ENCODE data around the gene ROCK2. TPM values are rescaled to one million over a fixed set of nuclear protein-coding genes. Genes with fewer than 3 reads are reported as not detected.

The ROCK2 gene
- total and polyA plus RNA-seq, 9 of the 15 experiments (the other 6 are each of a cell fraction or from before 2014, with no cell fraction given): 4.9 to 30.6 (median 14.3) TPM

DNA sequence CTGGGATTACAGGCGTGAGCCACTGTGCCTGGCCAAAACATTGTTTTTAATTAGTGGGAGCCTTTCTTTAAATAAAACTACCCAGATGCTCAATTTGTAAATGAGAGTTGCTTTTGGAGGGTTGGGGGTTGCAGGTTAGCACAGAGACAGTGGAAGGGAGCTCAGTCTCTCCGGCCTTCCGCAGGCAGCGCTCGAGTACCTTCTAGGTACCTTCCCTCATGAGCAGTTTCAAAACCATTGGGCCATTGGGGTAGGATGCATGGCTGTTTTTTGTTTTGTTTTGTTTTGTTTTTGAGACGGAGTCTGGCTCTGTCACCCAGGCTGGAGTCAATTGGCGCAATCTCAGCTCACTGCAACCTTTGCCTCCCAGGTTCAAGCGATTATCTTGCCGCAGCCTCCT is 170.2 kb downstream of the ROCK2 start:
- H3K4me2 ChIP-seq (ENCODE audit: insufficient read depth, low read length): no peak overlapping the region
- no peaks in the 10 kb centered on the region for H4K20me1 ChIP-seq (replicated peaks; ENCODE audit: control insufficient read depth, insufficient read depth, low read length)
- ATAC-seq (no peak), DNase-seq (ENCODE audit: extremely low read depth in 1 of 4, low spot score in 3 of 4) (no peak), FAIRE-seq (no peak)
- no peak overlapping the region for H3K4me3 ChIP-seq
- no peak overlapping the region for H3K27ac ChIP-seq (ENCODE audit: extremely low read depth, low read depth, low read length)
- POLR2A ChIA-PET: interaction anchor here (0.7 kb wide), 1 partner anchor 17 kb away, joined by 3 read pairs; no protein-coding TSS in a partner anchor
- H2AFZ ChIP-seq (ENCODE audit: low read depth, low read length): no peak overlapping the region
- no TSS peak for BruUV-seq (replicated peaks)
- H3K9me1 ChIP-seq (ENCODE audit: control insufficient read depth, insufficient read depth, low read length): no peaks in the 10 kb centered on the region
- no peak overlapping the region for H3K9ac ChIP-seq (ENCODE audit: insufficient read depth in 1 of 2, low read depth in 2 of 2, low read length in 2 of 2)
- H3K27me3 ChIP-seq (ENCODE audit: control insufficient read depth in 2 of 2, insufficient read depth in 2 of 2, low read length in 2 of 2): no peaks in the 10 kb centered on the region
- H3K4me1 ChIP-seq (replicated peaks in 1 of 2; ENCODE audit: control insufficient read depth in 2 of 2, insufficient read depth in 2 of 2, low read length in 2 of 2): no peaks in the 10 kb centered on the region; a peak in 1 of 5 replicates
- intact Hi-C loops (cut with micrococcal nuclease): no loop called here
- H3K79me2 ChIP-seq (ENCODE audit: control insufficient read depth, insufficient read depth, low read length): no peaks in the 10 kb centered on the region
- no peak for TF ChIP-seq CREB1 (IDR thresholded peaks at IDR 0.05)
- no peak for TF ChIP-seq CREB1 (CRISPR knock-in tag; IDR thresholded peaks at IDR 0.05)
- TF ChIP-seq TSC22D4 (tag; IDR thresholded peaks at IDR 0.05): no peak
- TF ChIP-seq, protein P1, sequence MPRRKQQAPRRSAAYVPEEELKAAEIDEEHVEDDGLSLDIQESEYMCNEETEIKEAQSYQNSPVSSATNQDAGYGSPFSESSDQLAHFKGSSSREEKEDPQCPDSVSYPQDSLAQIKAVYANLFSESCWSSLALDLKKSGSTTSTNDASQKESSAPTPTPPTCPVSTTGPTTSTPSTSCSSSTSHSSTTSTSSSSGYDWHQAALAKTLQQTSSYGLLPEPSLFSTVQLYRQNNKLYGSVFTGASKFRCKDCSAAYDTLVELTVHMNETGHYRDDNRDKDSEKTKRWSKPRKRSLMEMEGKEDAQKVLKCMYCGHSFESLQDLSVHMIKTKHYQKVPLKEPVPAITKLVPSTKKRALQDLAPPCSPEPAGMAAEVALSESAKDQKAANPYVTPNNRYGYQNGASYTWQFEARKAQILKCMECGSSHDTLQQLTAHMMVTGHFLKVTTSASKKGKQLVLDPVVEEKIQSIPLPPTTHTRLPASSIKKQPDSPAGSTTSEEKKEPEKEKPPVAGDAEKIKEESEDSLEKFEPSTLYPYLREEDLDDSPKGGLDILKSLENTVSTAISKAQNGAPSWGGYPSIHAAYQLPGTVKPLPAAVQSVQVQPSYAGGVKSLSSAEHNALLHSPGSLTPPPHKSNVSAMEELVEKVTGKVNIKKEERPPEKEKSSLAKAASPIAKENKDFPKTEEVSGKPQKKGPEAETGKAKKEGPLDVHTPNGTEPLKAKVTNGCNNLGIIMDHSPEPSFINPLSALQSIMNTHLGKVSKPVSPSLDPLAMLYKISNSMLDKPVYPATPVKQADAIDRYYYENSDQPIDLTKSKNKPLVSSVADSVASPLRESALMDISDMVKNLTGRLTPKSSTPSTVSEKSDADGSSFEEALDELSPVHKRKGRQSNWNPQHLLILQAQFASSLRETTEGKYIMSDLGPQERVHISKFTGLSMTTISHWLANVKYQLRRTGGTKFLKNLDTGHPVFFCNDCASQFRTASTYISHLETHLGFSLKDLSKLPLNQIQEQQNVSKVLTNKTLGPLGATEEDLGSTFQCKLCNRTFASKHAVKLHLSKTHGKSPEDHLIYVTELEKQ (CRISPR knock-in tag; IDR thresholded peaks at IDR 0.05): no peak
- no peak for TF ChIP-seq OTX1 (CRISPR knock-in tag; IDR thresholded peaks at IDR 0.05)
- no peak for TF ChIP-seq RBM15 (IDR thresholded peaks at IDR 0.05; ENCODE audit: insufficient read depth, low read length)
- no peak for TF ChIP-seq ZFP30 (CRISPR knock-in tag; IDR thresholded peaks at IDR 0.05; ENCODE audit: borderline replicate concordance)
- no peak for TF ChIP-seq MECOM (CRISPR knock-in tag; IDR thresholded peaks at IDR 0.05)
- TF ChIP-seq RREB1 (CRISPR knock-in tag; IDR thresholded peaks at IDR 0.05): no peak
- TF ChIP-seq MEF2A (IDR thresholded peaks at IDR 0.05; ENCODE audit: control insufficient read depth, low read depth, low read length): no peak
- in situ Hi-C loops (cut with MboI): no loop called here
- 91% methylated on average over 9 of the region's 9 CpGs for WGBS (ENCODE audit: insufficient coverage, low coverage, missing lambda C conversion rate)
- H3K9me3 ChIP-seq (replicated peaks; ENCODE audit: control insufficient read depth, insufficient read depth, low read depth, low read length): no peaks in the 10 kb centered on the region
- peaks cover 2% of the 10 kb centered on the region; the same call in 2 of the 3 replicates for H3K36me3 ChIP-seq (ENCODE audit: control insufficient read depth, insufficient read depth, low read length)
- CTCF ChIA-PET (ENCODE audit: low intra/inter-chr PET ratio): no interaction called here
